ENCODE results near the gene SCAF4.

Gene SCAF4

GRCh38 chr21:31629972-31630711 is 101.8 kb downstream of the SCAF4 start:
- FAIRE-seq (no peak), DNase-seq (ENCODE audit: insufficient read length, low spot score) (no peak)
- TF ChIP-seq POU2F2 (IDR thresholded peaks at IDR 0.05; ENCODE audit: low read depth, low read length) (no peak), TAF1 (IDR thresholded peaks at IDR 0.05; ENCODE audit: low read depth, low read length) (no peak), SPI1 (IDR thresholded peaks at IDR 0.05; ENCODE audit: low read depth, low read length) (no peak), POLR2AphosphoS5 (IDR thresholded peaks at IDR 0.05; ENCODE audit: low read depth, low read length) (no peak), POLR2A (IDR thresholded peaks at IDR 0.05; ENCODE audit: low read depth, low read length) (no peak)

DNA sequence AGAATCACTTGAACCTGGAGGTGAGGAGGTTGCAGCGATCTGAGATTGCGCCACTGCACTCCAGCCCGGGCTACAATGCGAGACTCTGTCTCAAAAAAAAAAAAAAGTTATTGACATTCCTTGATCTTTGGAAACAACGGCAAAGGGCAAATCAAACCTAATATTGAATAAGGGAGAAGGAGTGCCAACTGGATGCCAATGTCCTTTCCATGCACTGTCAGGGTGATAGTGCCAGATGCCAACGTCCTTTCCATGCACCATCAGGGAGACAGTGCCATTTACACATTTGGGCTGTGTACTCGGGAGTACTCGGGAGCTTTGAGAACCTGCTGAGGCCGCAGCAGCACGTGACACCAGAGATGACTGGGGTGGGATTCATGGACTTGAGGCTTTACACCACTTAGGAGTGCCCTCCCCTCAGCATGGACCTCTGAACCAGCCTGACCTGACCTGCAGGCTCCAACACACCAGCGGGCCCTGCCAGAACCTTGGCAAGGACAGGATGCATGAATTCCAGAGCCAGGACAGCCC is 106.9 kb downstream of the SCAF4 start:
- TF ChIP-seq POLR2AphosphoS5 (IDR thresholded peaks at IDR 0.05; ENCODE audit: low read depth, low read length) (no peak), POLR2A (IDR thresholded peaks at IDR 0.05; ENCODE audit: low read depth, low read length) (no peak), SPI1 (IDR thresholded peaks at IDR 0.05; ENCODE audit: low read depth, low read length) (no peak), POU2F2 (IDR thresholded peaks at IDR 0.05; ENCODE audit: low read depth, low read length) (no peak), TAF1 (IDR thresholded peaks at IDR 0.05; ENCODE audit: low read depth, low read length) (no peak), PAX5 (IDR thresholded peaks at IDR 0.05; ENCODE audit: insufficient read depth, low read length, severe bottlenecking) (no peak)
- DNase-seq (ENCODE audit: insufficient read length, low spot score), result no peak
- FAIRE-seq, result no peak

DNA sequence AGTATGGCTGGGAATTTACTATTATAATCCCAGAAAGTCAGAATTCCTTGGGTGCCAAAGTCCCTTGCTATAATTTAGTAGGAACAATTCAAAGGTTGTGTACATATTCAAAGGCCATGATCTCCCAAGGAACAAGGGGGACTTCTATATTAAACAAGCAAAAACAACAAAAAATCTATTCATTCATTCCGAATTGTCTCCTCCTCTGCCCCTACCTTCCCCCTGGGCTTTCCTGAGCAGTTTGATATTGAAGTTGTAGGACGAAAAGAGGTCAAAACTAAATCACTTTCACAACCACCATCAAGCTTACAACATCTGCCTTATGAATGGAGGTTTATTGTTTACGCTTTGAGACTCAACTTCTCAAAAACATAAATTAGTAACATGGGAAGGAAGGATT is 107.7 kb downstream of the SCAF4 start:
- DNase-seq (ENCODE audit: insufficient read length, low spot score) (no peak), FAIRE-seq (no peak)
- TF ChIP-seq PAX5 (IDR thresholded peaks at IDR 0.05; ENCODE audit: insufficient read depth, low read length, severe bottlenecking) (no peak), SPI1 (IDR thresholded peaks at IDR 0.05; ENCODE audit: low read depth, low read length) (no peak), POLR2A (IDR thresholded peaks at IDR 0.05; ENCODE audit: low read depth, low read length) (no peak), POLR2AphosphoS5 (IDR thresholded peaks at IDR 0.05; ENCODE audit: low read depth, low read length) (no peak), POU2F2 (IDR thresholded peaks at IDR 0.05; ENCODE audit: low read depth, low read length) (no peak), TAF1 (IDR thresholded peaks at IDR 0.05; ENCODE audit: low read depth, low read length) (no peak)

GRCh38 chr21:31623664-31624063 is 108.3 kb downstream of the SCAF4 start:
- peak; percentile 35 for DNase-seq (ENCODE audit: insufficient read length, low spot score)
- TF ChIP-seq POU2F2 (IDR thresholded peaks at IDR 0.05; ENCODE audit: low read depth, low read length), result no peak
- no peak for TF ChIP-seq PAX5 (IDR thresholded peaks at IDR 0.05; ENCODE audit: insufficient read depth, low read length, severe bottlenecking)
- TF ChIP-seq POLR2A (IDR thresholded peaks at IDR 0.05; ENCODE audit: low read depth, low read length), result no peak
- no peak for TF ChIP-seq POLR2AphosphoS5 (IDR thresholded peaks at IDR 0.05; ENCODE audit: low read depth, low read length)
- TF ChIP-seq SPI1 (IDR thresholded peaks at IDR 0.05; ENCODE audit: low read depth, low read length), result no peak
- TF ChIP-seq TAF1 (IDR thresholded peaks at IDR 0.05; ENCODE audit: low read depth, low read length), result no peak

GRCh38 chr21:31622397-31622796 is 109.5 kb downstream of the SCAF4 start:
- no peak for TF ChIP-seq TAF1 (IDR thresholded peaks at IDR 0.05; ENCODE audit: low read depth, low read length)
- no peak for TF ChIP-seq POLR2A (IDR thresholded peaks at IDR 0.05; ENCODE audit: low read depth, low read length)
- TF ChIP-seq POU2F2 (IDR thresholded peaks at IDR 0.05; ENCODE audit: low read depth, low read length), result no peak
- TF ChIP-seq PAX5 (IDR thresholded peaks at IDR 0.05; ENCODE audit: insufficient read depth, low read length, severe bottlenecking), result no peak
- TF ChIP-seq POLR2AphosphoS5 (IDR thresholded peaks at IDR 0.05; ENCODE audit: low read depth, low read length), result no peak
- TF ChIP-seq SPI1 (IDR thresholded peaks at IDR 0.05; ENCODE audit: low read depth, low read length), result no peak
- no peak for FAIRE-seq
- DNase-seq (ENCODE audit: insufficient read length, low spot score), result no peak

More at GRCh38 chr21:31623664-31624063, 108.3 kb downstream of the SCAF4 start:
- no peak for FAIRE-seq
